ENCODE data around the gene DNASE1L3. TPM values are rescaled to one million over a fixed set of nuclear protein-coding genes. Genes with fewer than 3 reads are reported as not detected.

DNASE1L3 gene
- total RNA-seq, 1 donor from 2014 or later, result not detected

DNA sequence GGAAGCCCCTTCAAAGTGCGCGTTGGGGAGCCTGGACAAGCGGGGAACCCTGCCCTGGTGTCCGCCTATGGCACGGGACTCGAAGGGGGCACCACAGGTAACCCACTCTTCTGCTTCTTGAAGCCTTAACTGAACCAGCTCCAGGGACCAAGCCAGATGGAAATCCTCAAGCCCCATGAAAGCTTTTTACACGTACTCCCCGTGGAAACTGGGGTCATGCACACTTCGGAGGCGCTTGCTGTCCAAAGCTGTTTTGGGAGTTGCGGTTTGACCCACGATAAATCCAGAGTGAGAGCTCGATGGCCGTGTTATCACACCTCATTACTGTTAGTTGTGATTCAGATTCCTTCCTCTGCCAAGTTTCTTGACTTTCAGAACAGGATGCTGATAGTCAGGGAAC lies 47.5 kb downstream of the DNASE1L3 start:
- H3K27me3 Mint-ChIP-seq, result no peaks in the 10 kb centered on the region
- TF ChIP-seq CTCF (conservative IDR thresholded peaks at IDR 0.05), result no peak
- peaks cover 52% of the 10 kb centered on the region for H3K36me3 Mint-ChIP-seq
- DNase-seq (ENCODE audit: extremely low spot score, unreplicated experiment), result no peak
- H3K4me1 Mint-ChIP-seq (ENCODE audit: unreplicated experiment), result peaks cover 54% of the 10 kb centered on the region
- H3K27ac Mint-ChIP-seq, result peak overlapping the region; percentile 92
- H3K9me3 Mint-ChIP-seq, result no peaks in the 10 kb centered on the region
- H3K4me3 Mint-ChIP-seq, result no peak overlapping the region

- H3K9me3 Mint-ChIP-seq, result no peaks in the 10 kb centered on the region
- peak overlapping the region; percentile 79 for H3K27ac Mint-ChIP-seq
- H3K27me3 Mint-ChIP-seq, result no peaks in the 10 kb centered on the region
- peaks cover 56% of the 10 kb centered on the region for H3K36me3 Mint-ChIP-seq
- no peak for TF ChIP-seq CTCF (conservative IDR thresholded peaks at IDR 0.05)
- H3K4me3 Mint-ChIP-seq, result peak overlapping the region; percentile 29
- peaks cover 66% of the 10 kb centered on the region for H3K4me1 Mint-ChIP-seq (ENCODE audit: unreplicated experiment)
- no peak for DNase-seq (ENCODE audit: extremely low spot score, unreplicated experiment)
These were observed 49.1 kb downstream of the DNASE1L3 start for GRCh38 chr3:58161435-58162398.

DNA sequence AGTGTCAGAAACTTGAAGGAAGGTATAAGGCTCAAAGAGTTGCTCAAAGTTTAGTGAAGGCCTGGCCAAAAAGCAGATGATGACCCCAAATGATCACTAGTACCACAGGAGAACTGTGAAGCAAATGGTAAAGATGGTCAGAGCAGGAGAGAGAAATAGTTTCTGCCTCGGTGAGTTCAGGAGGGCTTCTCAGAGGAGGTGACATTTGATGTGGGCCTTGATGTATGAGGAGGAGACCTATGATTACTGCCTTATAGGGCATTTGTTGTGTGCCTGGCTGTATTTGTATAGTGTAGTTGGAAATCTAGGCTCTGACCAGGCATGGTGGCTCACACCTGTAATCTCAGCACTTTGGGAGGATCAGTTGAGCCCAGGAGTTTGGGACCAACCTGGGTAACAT lies 50.4 kb downstream of the DNASE1L3 start:
- Mint-ChIP-seq H3K27ac (peak overlapping the region; percentile 79), H3K9me3 (no peaks in the 10 kb centered on the region), H3K36me3 (peaks cover 50% of the 10 kb centered on the region), H3K4me1 (ENCODE audit: unreplicated experiment) (peaks cover 58% of the 10 kb centered on the region), H3K4me3 (no peak overlapping the region), H3K27me3 (no peaks in the 10 kb centered on the region)
- DNase-seq (ENCODE audit: extremely low spot score, unreplicated experiment), result no peak
- TF ChIP-seq CTCF (conservative IDR thresholded peaks at IDR 0.05), result no peak

DNA sequence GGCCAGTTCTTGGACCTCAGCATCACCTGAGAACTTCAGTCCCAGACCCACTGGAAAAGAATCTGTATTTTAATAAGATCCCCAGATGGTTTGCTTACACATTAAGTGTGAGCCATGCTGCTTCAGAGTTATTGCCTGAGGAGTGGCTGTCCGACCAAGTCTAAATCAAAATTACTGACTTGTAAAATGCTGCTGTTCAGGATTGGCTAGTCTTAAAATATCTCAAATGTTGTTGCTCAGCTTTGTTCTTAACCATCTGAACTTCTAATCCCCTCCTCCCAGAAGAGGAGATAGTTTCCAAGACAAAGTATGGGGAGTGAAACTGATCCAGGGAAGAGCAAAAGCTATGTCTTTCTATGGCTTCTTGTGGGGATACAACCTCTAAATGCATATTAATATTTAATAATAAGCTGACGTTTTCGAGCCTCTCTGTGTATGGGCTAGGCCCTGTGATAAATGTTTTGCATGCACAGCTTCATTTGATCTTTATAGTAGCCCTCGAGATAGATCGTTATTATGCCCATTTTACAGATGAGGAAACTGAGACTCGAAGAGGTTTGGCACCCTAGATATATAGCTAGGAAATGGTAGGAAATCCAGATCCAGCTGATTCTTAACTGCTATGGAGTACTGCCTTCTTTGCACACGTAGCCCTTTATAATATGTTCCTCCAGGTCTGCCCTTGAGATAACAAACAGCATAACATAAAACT lies 52.2 kb downstream of the DNASE1L3 start:
- Mint-ChIP-seq H3K4me1 (ENCODE audit: unreplicated experiment) (peaks cover 48% of the 10 kb centered on the region), H3K4me3 (peak overlapping the region; percentile 75), H3K9me3 (no peaks in the 10 kb centered on the region), H3K36me3 (peaks cover 51% of the 10 kb centered on the region), H3K27me3 (no peaks in the 10 kb centered on the region), H3K27ac (peak overlapping the region; percentile 87)
- no peak for TF ChIP-seq CTCF (conservative IDR thresholded peaks at IDR 0.05)
- DNase-seq (ENCODE audit: extremely low spot score, unreplicated experiment), result no peak

DNA sequence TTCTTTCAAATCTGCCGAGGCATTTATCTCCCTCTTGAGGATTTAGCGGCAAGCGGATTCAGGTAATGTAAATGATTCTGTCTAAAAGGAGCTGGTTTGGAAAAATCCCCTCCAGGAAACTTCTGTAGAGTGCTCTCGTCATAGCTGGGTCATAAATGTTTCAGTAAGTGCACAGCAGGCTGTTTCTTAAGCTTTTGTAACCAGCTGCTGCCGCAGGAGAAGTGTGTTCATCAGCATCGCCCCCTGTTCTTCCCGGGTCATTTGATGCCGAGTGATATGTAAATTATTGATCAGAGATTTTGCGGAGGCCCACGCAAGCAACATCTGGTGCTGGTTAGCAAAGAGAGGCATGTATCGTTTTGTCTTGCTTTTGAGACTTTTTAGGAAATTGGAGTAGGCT lies 53.1 kb downstream of the DNASE1L3 start:
- H3K27me3 Mint-ChIP-seq, result no peaks in the 10 kb centered on the region
- H3K9me3 Mint-ChIP-seq, result no peaks in the 10 kb centered on the region
- H3K4me1 Mint-ChIP-seq (ENCODE audit: unreplicated experiment), result peaks cover 43% of the 10 kb centered on the region
- DNase-seq (ENCODE audit: extremely low spot score, unreplicated experiment), result no peak
- peak overlapping the region; percentile 71 for H3K4me3 Mint-ChIP-seq
- peak overlapping the region; percentile 87 for H3K27ac Mint-ChIP-seq
- H3K36me3 Mint-ChIP-seq, result peaks cover 47% of the 10 kb centered on the region
- no peak for TF ChIP-seq CTCF (conservative IDR thresholded peaks at IDR 0.05)
